H1 (cell line): ENCODE results near the gene CAPNS1. TPM values are rescaled to one million over a fixed set of nuclear protein-coding genes. Genes with fewer than 3 reads are reported as not detected.

Source experiments
- polyA plus RNA-seq, 7 experiments: library from polyadenylated mRNA; depleted of rRNA in 3 of 7; stranded (reverse) in 5 of 7; unstranded in 2 of 7; fragments of >200 nt in 5 of 7; fragments of 200-250 nt in 2 of 7; gene quantifications; 1 replicate in 5 of 7; 2 replicates in 1 of 7; 4 replicates in 1 of 7; pipeline versions ENCODE4 v1.2.1 to v1.2.3, GENCODE V29; 2011 to 2013; ENCODE audit warnings: missing spikeins in 2 of 7, mixed read lengths in 2 of 7
- total RNA-seq: library from RNA; stranded (reverse); fragmentation: NEBNext Ultra II Directional; extraction: Animal tissue kit (Norgen Biotek cat#: 25700); gene quantifications from 2 replicates; pipeline ENCODE4 v1.2.1, GENCODE V29; 2021

The CAPNS1 gene
- total and polyA plus RNA-seq, 2 of the 8 experiments (the other 6 are each of a cell fraction or from before 2014, with no cell fraction given): 382 to 438 TPM

Other genes with a start within 250 kb of the CAPNS1 start
- 12.0 and 13.2 TPM in 2 replicates for gene NFKBID, start 239.5 kb upstream of the CAPNS1 start, total RNA-seq
- 10.0 and 22.1 TPM in 2 replicates for gene NFKBID, start 239.5 kb upstream of the CAPNS1 start, polyA plus RNA-seq (2011; rRNA removed)
- gene HCST, start 237.5 kb upstream of the CAPNS1 start, total RNA-seq: 1.1 TPM in 1 of 2 replicates, not detected in the other
- 2.8 and 3.0 TPM in 2 replicates for gene HCST, start 237.5 kb upstream of the CAPNS1 start, polyA plus RNA-seq (2011; rRNA removed)
- gene TYROBP, start 231.8 kb upstream of the CAPNS1 start, total RNA-seq: not detected in 2 replicates
- gene TYROBP, start 231.8 kb upstream of the CAPNS1 start, polyA plus RNA-seq (2011; rRNA removed): 0.18 and 0.19 TPM in 2 replicates
- gene LRFN3, start 203.7 kb upstream of the CAPNS1 start, total RNA-seq: 15.2 and 16.8 TPM in 2 replicates
- 4.6 and 8.0 TPM in 2 replicates for gene LRFN3, start 203.7 kb upstream of the CAPNS1 start, polyA plus RNA-seq (2011; rRNA removed)
- gene SDHAF1, start 144.9 kb upstream of the CAPNS1 start, total RNA-seq: 16.0 and 16.8 TPM in 2 replicates
- gene SDHAF1, start 144.9 kb upstream of the CAPNS1 start, polyA plus RNA-seq (2011; rRNA removed): 21.3 and 27.7 TPM in 2 replicates
- gene SYNE4, start 131.3 kb upstream of the CAPNS1 start, total RNA-seq: 20.8 and 21.8 TPM in 2 replicates
- 22.6 and 29.1 TPM in 2 replicates for gene SYNE4, start 131.3 kb upstream of the CAPNS1 start, polyA plus RNA-seq (2011; rRNA removed)
- gene ALKBH6, start 125.9 kb upstream of the CAPNS1 start, total RNA-seq: 19.2 and 24.8 TPM in 2 replicates
- 33.3 and 51.2 TPM in 2 replicates for gene ALKBH6, start 125.9 kb upstream of the CAPNS1 start, polyA plus RNA-seq (2011; rRNA removed)
- gene CLIP3, start 107.2 kb upstream of the CAPNS1 start, total RNA-seq: 21.7 and 33.7 TPM in 2 replicates
- 5.9 and 12.0 TPM in 2 replicates for gene CLIP3, start 107.2 kb upstream of the CAPNS1 start, polyA plus RNA-seq (2011; rRNA removed)
- gene THAP8, start 85.8 kb upstream of the CAPNS1 start, total RNA-seq: 6.0 and 6.4 TPM in 2 replicates
- 11.1 and 14.8 TPM in 2 replicates for gene THAP8, start 85.8 kb upstream of the CAPNS1 start, polyA plus RNA-seq (2011; rRNA removed)
- gene WDR62, start 85.2 kb upstream of the CAPNS1 start, total RNA-seq: 39.5 and 39.8 TPM in 2 replicates
- gene WDR62, start 85.2 kb upstream of the CAPNS1 start, polyA plus RNA-seq (2011; rRNA removed): 28.2 and 39.9 TPM in 2 replicates
- gene OVOL3, start 28.9 kb upstream of the CAPNS1 start, total RNA-seq: not detected in 2 replicates
- gene OVOL3, start 28.9 kb upstream of the CAPNS1 start, polyA plus RNA-seq (2011; rRNA removed): 0.31 and 0.45 TPM in 2 replicates
- 149 and 150 TPM in 2 replicates for gene POLR2I, start 25.2 kb upstream of the CAPNS1 start, total RNA-seq
- 143 and 250 TPM in 2 replicates for gene POLR2I, start 25.2 kb upstream of the CAPNS1 start, polyA plus RNA-seq (2011; rRNA removed)
- gene TBCB, start 24.6 kb upstream of the CAPNS1 start, total RNA-seq: 153 and 168 TPM in 2 replicates
- gene TBCB, start 24.6 kb upstream of the CAPNS1 start, polyA plus RNA-seq (2011; rRNA removed): 286 and 367 TPM in 2 replicates
- 0.60 and 0.75 TPM in 2 replicates for gene COX7A1, start 12.4 kb downstream of the CAPNS1 start, total RNA-seq
- 0.60 and 0.96 TPM in 2 replicates for gene COX7A1, start 12.4 kb downstream of the CAPNS1 start, polyA plus RNA-seq (2011; rRNA removed)
- 2.7 and 3.1 TPM in 2 replicates for gene ZNF565, start 74.6 kb downstream of the CAPNS1 start, total RNA-seq
- 0.42 and 0.89 TPM in 2 replicates for gene ZNF565, start 74.6 kb downstream of the CAPNS1 start, polyA plus RNA-seq (2011; rRNA removed)
- gene ZNF146, start 75.0 kb downstream of the CAPNS1 start, total RNA-seq: 154 and 161 TPM in 2 replicates
- 18.8 and 27.0 TPM in 2 replicates for gene ZNF146, start 75.0 kb downstream of the CAPNS1 start, polyA plus RNA-seq (2011; rRNA removed)
- 8.2 and 8.8 TPM in 2 replicates for gene ZFP14, start 239.1 kb downstream of the CAPNS1 start, total RNA-seq
- gene ZFP14, start 239.1 kb downstream of the CAPNS1 start, polyA plus RNA-seq (2011; rRNA removed): 1.1 and 1.7 TPM in 2 replicates